ENCODE data around the gene CDKAL1. TPM values are rescaled to one million over a fixed set of nuclear protein-coding genes. Genes with fewer than 3 reads are reported as not detected.

Gene CDKAL1
- total and polyA plus RNA-seq, 2 donors (not counting 3 experiments of a cell fraction or from before 2014, with no cell fraction given): 6.1 to 20.5 TPM

GRCh38 chr6:20806669-20807068, 272.4 kb downstream of the CDKAL1 start:
- no peak overlapping the region for H3K4me2 ChIP-seq (ENCODE audit: insufficient read depth, low read length)
- no peak overlapping the region for H3K27ac ChIP-seq (ENCODE audit: insufficient read depth, low read depth, low read length)
- H2AFZ ChIP-seq (ENCODE audit: low read depth, low read length): no peak overlapping the region
- no peak for DNase-seq (ENCODE audit: low read depth, low spot score)
- dilution Hi-C loops (cut with MboI; ENCODE audit: extremely low pct_ligation_motif_present, low sequenced_read_pairs): no loop called here
- H3K27me3 ChIP-seq (ENCODE audit: control insufficient read depth in 2 of 2, insufficient read depth in 2 of 2, low read length in 2 of 2): no peaks in the 10 kb centered on the region
- CTCF ChIA-PET: no interaction called here
- no peaks in the 10 kb centered on the region for H4K20me1 ChIP-seq (replicated peaks; ENCODE audit: control insufficient read depth, extremely low read depth, insufficient read depth, low read length)
- no peaks in the 10 kb centered on the region for H3K9me1 ChIP-seq (replicated peaks; ENCODE audit: control insufficient read depth, extremely low read depth, insufficient read depth, low read length)
- H3K4me1 ChIP-seq (ENCODE audit: control insufficient read depth, extremely low read depth, insufficient read depth, low read length): peaks cover 10% of the 10 kb centered on the region
- FAIRE-seq: no peak
- TF ChIP-seq EZH2 (IDR thresholded peaks at IDR 0.05; ENCODE audit: borderline replicate concordance, low read depth, low read length, severe bottlenecking) (no peak), FOS (IDR thresholded peaks at IDR 0.05; ENCODE audit: borderline replicate concordance, insufficient read depth, low read length) (no peak)
- no peaks in the 10 kb centered on the region for H3K36me3 ChIP-seq (ENCODE audit: control insufficient read depth in 2 of 2, extremely low read depth in 1 of 2, insufficient read depth in 2 of 2, low read length in 2 of 2)
- H3K79me2 ChIP-seq (ENCODE audit: control insufficient read depth, insufficient read depth, low read length): no peaks in the 10 kb centered on the region
- POLR2A ChIA-PET: no interaction called here
- no peak overlapping the region for H3K9ac ChIP-seq (replicated peaks; ENCODE audit: extremely low read depth, insufficient read depth, low read length)
- BruUV-seq (replicated peaks): no TSS peak
- no peaks in the 10 kb centered on the region for H3K9me3 ChIP-seq (replicated peaks; ENCODE audit: control insufficient read depth, insufficient read depth, low read length)
- intact Hi-C loops (cut with micrococcal nuclease): no loop called here
- no peak overlapping the region for H3K4me3 ChIP-seq (replicated peaks in 1 of 3; ENCODE audit: insufficient read depth in 1 of 3, low read depth in 1 of 3, low read length in 3 of 3)

GRCh38 chr6:20808439-20808838, 274.2 kb downstream of the CDKAL1 start:
- intact Hi-C loops (cut with micrococcal nuclease): no loop called here
- no peak for TF ChIP-seq EZH2 (IDR thresholded peaks at IDR 0.05; ENCODE audit: borderline replicate concordance, low read depth, low read length, severe bottlenecking)
- no peak for TF ChIP-seq FOS (IDR thresholded peaks at IDR 0.05; ENCODE audit: borderline replicate concordance, insufficient read depth, low read length)
- no peak for TF ChIP-seq GATA2 (IDR thresholded peaks at IDR 0.05; ENCODE audit: insufficient read depth, insufficient read length, low read depth, low read length)
- TF ChIP-seq POLR2A (IDR thresholded peaks at IDR 0.05; ENCODE audit: low read depth, low read length): no peak
- no peak for TF ChIP-seq POLR2AphosphoS5 (IDR thresholded peaks at IDR 0.05; ENCODE audit: insufficient read depth, low read depth, low read length)
- TF ChIP-seq, protein P1, sequence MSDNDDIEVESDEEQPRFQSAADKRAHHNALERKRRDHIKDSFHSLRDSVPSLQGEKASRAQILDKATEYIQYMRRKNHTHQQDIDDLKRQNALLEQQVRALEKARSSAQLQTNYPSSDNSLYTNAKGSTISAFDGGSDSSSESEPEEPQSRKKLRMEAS (IDR thresholded peaks at IDR 0.05; ENCODE audit: insufficient read depth, insufficient read length): no peak
- TF ChIP-seq CTCF (IDR thresholded peaks at IDR 0.05; ENCODE audit: extremely low read depth in 1 of 2, insufficient read depth in 1 of 2, low read depth in 1 of 2, low read length in 2 of 2): no peak
- no peak for TF ChIP-seq JUN (IDR thresholded peaks at IDR 0.05; ENCODE audit: borderline replicate concordance, insufficient read depth, insufficient read length, low read depth)
- no peak for TF ChIP-seq MYC (IDR thresholded peaks at IDR 0.05; ENCODE audit: low read depth, low read length)
- Histone ChIP-seq H4K20me1 (replicated peaks; ENCODE audit: control insufficient read depth, extremely low read depth, insufficient read depth, low read length) (no peaks in the 10 kb centered on the region), H2AFZ (ENCODE audit: low read depth, low read length) (no peak overlapping the region), H3K4me1 (ENCODE audit: control insufficient read depth, extremely low read depth, insufficient read depth, low read length) (peaks cover 12% of the 10 kb centered on the region), H3K9me3 (replicated peaks; ENCODE audit: control insufficient read depth, insufficient read depth, low read length) (no peaks in the 10 kb centered on the region), H3K9me1 (replicated peaks; ENCODE audit: control insufficient read depth, extremely low read depth, insufficient read depth, low read length) (no peaks in the 10 kb centered on the region), H3K79me2 (ENCODE audit: control insufficient read depth, insufficient read depth, low read length) (no peaks in the 10 kb centered on the region), H3K27ac (ENCODE audit: insufficient read depth, low read depth, low read length) (no peak overlapping the region), H3K9ac (replicated peaks; ENCODE audit: extremely low read depth, insufficient read depth, low read length) (no peak overlapping the region), H3K36me3 (ENCODE audit: control insufficient read depth in 2 of 2, extremely low read depth in 1 of 2, insufficient read depth in 2 of 2, low read length in 2 of 2) (no peaks in the 10 kb centered on the region), H3K27me3 (ENCODE audit: control insufficient read depth in 2 of 2, insufficient read depth in 2 of 2, low read length in 2 of 2) (no peaks in the 10 kb centered on the region), H3K4me2 (ENCODE audit: insufficient read depth, low read length) (no peak overlapping the region), H3K4me3 (replicated peaks in 1 of 3; ENCODE audit: insufficient read depth in 1 of 3, low read depth in 1 of 3, low read length in 3 of 3) (no peak overlapping the region)
- CTCF ChIA-PET: no interaction called here
- dilution Hi-C loops (cut with MboI; ENCODE audit: extremely low pct_ligation_motif_present, low sequenced_read_pairs): no loop called here
- POLR2A ChIA-PET: no interaction called here
- DNase-seq (ENCODE audit: low read depth, low spot score) (no peak), FAIRE-seq (no peak)
- BruUV-seq (replicated peaks): no TSS peak
